ENCODE data around the gene KIF1B.

DNA sequence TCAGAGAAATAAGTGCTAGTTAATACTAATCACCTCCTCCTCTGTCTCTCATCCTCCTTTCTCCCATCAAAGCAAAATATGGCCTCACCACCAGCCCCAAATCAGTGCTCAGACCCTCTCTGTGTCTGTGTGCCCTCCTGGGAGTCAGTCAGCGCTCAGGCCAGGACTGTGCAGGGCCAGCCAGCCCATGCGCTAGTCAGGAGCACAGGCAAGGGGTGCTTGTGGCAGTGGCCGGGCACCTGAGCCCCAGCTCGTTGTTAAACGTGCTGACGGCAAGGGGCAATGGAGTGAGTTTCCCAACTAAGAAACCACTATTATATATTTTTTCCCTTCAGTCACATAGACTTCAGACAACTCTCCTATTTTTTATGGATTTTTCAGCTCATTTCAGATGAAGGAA, 169.3 kb downstream of the KIF1B start:
- TF ChIP-seq, protein P1, sequence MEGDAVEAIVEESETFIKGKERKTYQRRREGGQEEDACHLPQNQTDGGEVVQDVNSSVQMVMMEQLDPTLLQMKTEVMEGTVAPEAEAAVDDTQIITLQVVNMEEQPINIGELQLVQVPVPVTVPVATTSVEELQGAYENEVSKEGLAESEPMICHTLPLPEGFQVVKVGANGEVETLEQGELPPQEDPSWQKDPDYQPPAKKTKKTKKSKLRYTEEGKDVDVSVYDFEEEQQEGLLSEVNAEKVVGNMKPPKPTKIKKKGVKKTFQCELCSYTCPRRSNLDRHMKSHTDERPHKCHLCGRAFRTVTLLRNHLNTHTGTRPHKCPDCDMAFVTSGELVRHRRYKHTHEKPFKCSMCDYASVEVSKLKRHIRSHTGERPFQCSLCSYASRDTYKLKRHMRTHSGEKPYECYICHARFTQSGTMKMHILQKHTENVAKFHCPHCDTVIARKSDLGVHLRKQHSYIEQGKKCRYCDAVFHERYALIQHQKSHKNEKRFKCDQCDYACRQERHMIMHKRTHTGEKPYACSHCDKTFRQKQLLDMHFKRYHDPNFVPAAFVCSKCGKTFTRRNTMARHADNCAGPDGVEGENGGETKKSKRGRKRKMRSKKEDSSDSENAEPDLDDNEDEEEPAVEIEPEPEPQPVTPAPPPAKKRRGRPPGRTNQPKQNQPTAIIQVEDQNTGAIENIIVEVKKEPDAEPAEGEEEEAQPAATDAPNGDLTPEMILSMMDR (IDR thresholded peaks at IDR 0.05 in 8 of 11, conservative IDR thresholded peaks at IDR 0.05 in 3 of 11) = no peak
- no peak for TF ChIP-seq POLR2A (IDR thresholded peaks at IDR 0.05)
- peak in 1 of 3 donors; percentile 26 for TF ChIP-seq POLR2AphosphoS5 (IDR thresholded peaks at IDR 0.05)
